Endothelial cell of umbilical vein (primary cell): ENCODE data around the gene PRDM16. TPM values are rescaled to one million over a fixed set of nuclear protein-coding genes. Genes with fewer than 3 reads are reported as not detected.

Source experiments
- BruUV-seq: library from RNA; stranded (reverse); fragments of 400-500 nt; replicated peaks from 2 replicates; lab custom pipeline; 2021; lab: Mats Ljungman, UMichigan
- CTCF ChIA-PET: fragments of 300-600, 350-600 bp; sonication (Branson Sonifier 250); formaldehyde crosslinking; loops from one replicate; lab custom pipeline; 2021; ENCODE audit warnings: antibody characterized with exemption, inconsistent platforms; lab: Charles Lee
- POLR2A ChIA-PET: fragments of 300-600, 350-600 bp; sonication (Branson Sonifier 250); formaldehyde crosslinking; loops from one replicate; lab custom pipeline; 2021; ENCODE audit warnings: antibody characterized with exemption, inconsistent platforms; lab: Charles Lee
- DNase-seq: peaks from one replicate; pipeline ENCODE4 v3.0.0-alpha.2; 2011; ENCODE audit warnings: low read depth, low spot score
- FAIRE-seq: peaks from 2 replicates; lab custom pipeline; 2011; peaks lifted over from hg19 to GRCh38; lab: Jason Lieb, UNC
- H2AFZ ChIP-seq: 2 replicates; pipeline ENCODE4 v1.6.0; 2012; ENCODE audit warnings: low read depth, low read length, control low read depth, inconsistent platforms
- H3K27ac ChIP-seq: 2 replicates; pipeline ENCODE4 v1.5.1; 2011; ENCODE audit warnings: low read depth, mild to moderate bottlenecking, control low read depth, low read length, moderate library complexity; ENCODE audit not compliant: insufficient read depth
- H3K27me3 ChIP-seq, 2 experiments: 2 replicates each; pipeline versions ENCODE4 v1.6.0 to v1.6.1; 2011; ENCODE audit warnings: low read length in 2 of 2, mixed read lengths in 1 of 2; ENCODE audit not compliant: control insufficient read depth in 2 of 2, insufficient read depth in 2 of 2
- H3K36me3 ChIP-seq, 2 experiments: 2 replicates in 1 of 2; 3 replicates in 1 of 2; pipeline ENCODE4 v1.5.1; 2011; ENCODE audit warnings: low read length in 2 of 2, mild to moderate bottlenecking in 1 of 2, moderate library complexity in 1 of 2; ENCODE audit not compliant: control insufficient read depth in 2 of 2, insufficient read depth in 2 of 2; ENCODE audit errors: extremely low read depth in 1 of 2
- H3K4me1 ChIP-seq: 3 replicates; pipeline ENCODE4 v1.5.1; 2011; ENCODE audit warnings: mild to moderate bottlenecking, low read length; ENCODE audit not compliant: control insufficient read depth, insufficient read depth; ENCODE audit errors: extremely low read depth
- H3K4me2 ChIP-seq: 2 replicates; pipeline ENCODE4 v1.6.1; 2011; ENCODE audit warnings: low read length, control low read depth, mixed read lengths; ENCODE audit not compliant: insufficient read depth
- H3K4me3 ChIP-seq, 3 experiments: fragments of 200-600 bp in 1 of 3; sonication (generic), shearing (Covaris generic) in 1 of 3; replicated peaks in 1 of 3; 2 replicates each; pipeline ENCODE4 v1.5.1; 2011 to 2016; ENCODE audit warnings: control low read depth in 3 of 3, low read length in 3 of 3, mild to moderate bottlenecking in 2 of 3, inconsistent platforms in 1 of 3, low read depth in 1 of 3, moderate library complexity in 1 of 3; ENCODE audit not compliant: insufficient read depth in 1 of 3
- H3K79me2 ChIP-seq: 2 replicates; pipeline ENCODE4 v1.6.0; 2012; ENCODE audit warnings: low read length, inconsistent platforms; ENCODE audit not compliant: control insufficient read depth, insufficient read depth
- H3K9ac ChIP-seq: replicated peaks from 2 replicates; pipeline ENCODE3; 2011; ENCODE audit warnings: low read length, control low read depth; ENCODE audit not compliant: insufficient read depth; ENCODE audit errors: extremely low read depth
- H3K9me1 ChIP-seq: replicated peaks from 3 replicates; pipeline ENCODE4 v1.6.0; 2011; ENCODE audit warnings: mild to moderate bottlenecking, low read length; ENCODE audit not compliant: control insufficient read depth, insufficient read depth; ENCODE audit errors: extremely low read depth
- H3K9me3 ChIP-seq: replicated peaks from 2 replicates; pipeline ENCODE4 v1.5.1; 2012; ENCODE audit warnings: low read length, inconsistent platforms; ENCODE audit not compliant: control insufficient read depth, insufficient read depth
- H4K20me1 ChIP-seq: replicated peaks from 2 replicates; pipeline ENCODE3; 2011; ENCODE audit warnings: mild to moderate bottlenecking, low read length; ENCODE audit not compliant: control insufficient read depth, insufficient read depth; ENCODE audit errors: extremely low read depth
- CTCF ChIP-seq, 2 donors: IDR thresholded peaks; 1 replicate in 1 of 2; 2 replicates in 1 of 2; pipeline ENCODE4 v1.5.1; 2011; ENCODE audit warnings: low read length in 2 of 2, mild to moderate bottlenecking in 2 of 2, moderate library complexity in 2 of 2, control low read depth in 1 of 2, inconsistent platforms in 1 of 2, low read depth in 1 of 2; ENCODE audit not compliant: insufficient read depth in 1 of 2; ENCODE audit errors: extremely low read depth in 1 of 2
- EZH2 ChIP-seq: IDR thresholded peaks from 2 replicates; pipeline ENCODE4 v1.6.1; 2012; ENCODE audit warnings: borderline replicate concordance, low read depth, mild to moderate bottlenecking, moderate library complexity, low read length, inconsistent platforms; ENCODE audit not compliant: severe bottlenecking
- GATA2 ChIP-seq: IDR thresholded peaks from 2 replicates; pipeline ENCODE4 v1.7.0; 2011; ENCODE audit warnings: low read depth, mild to moderate bottlenecking, moderate library complexity, mixed read lengths, low read length; ENCODE audit not compliant: insufficient read length, insufficient read depth
- JUN ChIP-seq: IDR thresholded peaks from 2 replicates; pipeline ENCODE4 v1.6.1; 2011; ENCODE audit warnings: borderline replicate concordance, low read depth; ENCODE audit not compliant: insufficient read length, insufficient read depth
- MAX ChIP-seq: IDR thresholded peaks from 2 replicates; pipeline ENCODE4 v1.6.1; 2011; ENCODE audit not compliant: insufficient read depth, insufficient read length
- MYC ChIP-seq: IDR thresholded peaks from one replicate; pipeline ENCODE4 v1.6.1; 2011; ENCODE audit warnings: mild to moderate bottlenecking, low read depth, low read length
- POLR2A ChIP-seq: IDR thresholded peaks from 2 replicates; pipeline ENCODE4 v1.6.1; 2012; ENCODE audit warnings: low read depth, mild to moderate bottlenecking, control low read depth, low read length
- dilution Hi-C: fragments of 300-500 bp; cut with MboI; formaldehyde crosslinking; loops from one replicate; pipeline ENCODE4 v1.15.0; 2019; ENCODE audit warnings: low sequenced_read_pairs; ENCODE audit not compliant: extremely low pct_ligation_motif_present
- intact Hi-C: fragments of 100-400 bp; cut with micrococcal nuclease; formaldehyde crosslinking; loops from one replicate; pipeline ENCODE4 v1.10.0; 2022
- polyA plus RNA-seq, 4 experiments: library from polyadenylated mRNA; depleted of rRNA in 3 of 4; stranded (reverse) in 3 of 4; unstranded in 1 of 4; fragments of >200 nt; gene quantifications; 2 replicates each; pipeline versions ENCODE4 v1.2.1 to v1.2.3, GENCODE V29; 2011 to 2012; ENCODE audit warnings: missing spikeins in 1 of 4
- total RNA-seq: library from RNA; stranded (reverse); gene quantifications from 2 replicates; pipeline ENCODE4 v1.2.3, GENCODE V29; 2021

The PRDM16 gene
- total and polyA plus RNA-seq, 2 donors (not counting 3 experiments of a cell fraction or from before 2014, with no cell fraction given) = not detected

GRCh38 chr1:3430820-3431219 lies 361.8 kb downstream of the PRDM16 start:
- dilution Hi-C loops = no loop called here
- FAIRE-seq = no peak
- intact Hi-C loops = no loop called here
- no peak overlapping the region for H3K4me3 ChIP-seq
- H3K9ac ChIP-seq = no peak overlapping the region
- no peaks in the 10 kb centered on the region for H3K4me1 ChIP-seq
- H3K27ac ChIP-seq = no peak overlapping the region
- POLR2A ChIA-PET = no interaction called here
- no peaks in the 10 kb centered on the region for H3K36me3 ChIP-seq
- no peaks in the 10 kb centered on the region for H3K79me2 ChIP-seq
- no peaks in the 10 kb centered on the region for H3K27me3 ChIP-seq
- no peaks in the 10 kb centered on the region for H3K9me3 ChIP-seq
- TF ChIP-seq GATA2 (no peak), EZH2 (no peak), JUN (no peak), POLR2A (no peak), CTCF (IDR thresholded peaks at IDR 0.05; ENCODE audit: extremely low read depth in 1 of 2, insufficient read depth in 1 of 2, low read depth in 1 of 2, low read length in 2 of 2) (no peak), MYC (no peak), MAX (no peak)
- H2AFZ ChIP-seq = no peak overlapping the region
- CTCF ChIA-PET = interaction anchor here (0.8 kb wide), 1 partner anchor 294 kb away, joined by 3 read pairs; no protein-coding TSS in a partner anchor
- DNase-seq = no peak
- H3K4me2 ChIP-seq = no peak overlapping the region
- BruUV-seq = no TSS peak
- H4K20me1 ChIP-seq = no peaks in the 10 kb centered on the region
- H3K9me1 ChIP-seq = no peaks in the 10 kb centered on the region
